HL-60 (cell line): ENCODE measurements around the gene ACADS.

Experiments
- GABPA ChIP-seq: IDR thresholded peaks from 2 replicates; pipeline ENCODE4 v1.6.1; 2012; ENCODE audit warnings: low read depth
- POLR2AphosphoS5 ChIP-seq: IDR thresholded peaks from 2 replicates; pipeline ENCODE4 v1.6.1; 2012; ENCODE audit warnings: low read depth
- TF ChIP-seq, protein P1 (sequence below): IDR thresholded peaks from one replicate; pipeline ENCODE4 v1.5.1; 2011; ENCODE audit warnings: low read length, control low read depth, inconsistent platforms; ENCODE audit not compliant: insufficient read depth

- no peak for TF ChIP-seq GABPA
- TF ChIP-seq, protein P1, sequence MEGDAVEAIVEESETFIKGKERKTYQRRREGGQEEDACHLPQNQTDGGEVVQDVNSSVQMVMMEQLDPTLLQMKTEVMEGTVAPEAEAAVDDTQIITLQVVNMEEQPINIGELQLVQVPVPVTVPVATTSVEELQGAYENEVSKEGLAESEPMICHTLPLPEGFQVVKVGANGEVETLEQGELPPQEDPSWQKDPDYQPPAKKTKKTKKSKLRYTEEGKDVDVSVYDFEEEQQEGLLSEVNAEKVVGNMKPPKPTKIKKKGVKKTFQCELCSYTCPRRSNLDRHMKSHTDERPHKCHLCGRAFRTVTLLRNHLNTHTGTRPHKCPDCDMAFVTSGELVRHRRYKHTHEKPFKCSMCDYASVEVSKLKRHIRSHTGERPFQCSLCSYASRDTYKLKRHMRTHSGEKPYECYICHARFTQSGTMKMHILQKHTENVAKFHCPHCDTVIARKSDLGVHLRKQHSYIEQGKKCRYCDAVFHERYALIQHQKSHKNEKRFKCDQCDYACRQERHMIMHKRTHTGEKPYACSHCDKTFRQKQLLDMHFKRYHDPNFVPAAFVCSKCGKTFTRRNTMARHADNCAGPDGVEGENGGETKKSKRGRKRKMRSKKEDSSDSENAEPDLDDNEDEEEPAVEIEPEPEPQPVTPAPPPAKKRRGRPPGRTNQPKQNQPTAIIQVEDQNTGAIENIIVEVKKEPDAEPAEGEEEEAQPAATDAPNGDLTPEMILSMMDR = no peak
- no peak for TF ChIP-seq POLR2AphosphoS5
Measured at GRCh38 chr12:120712610-120713009, 13.0 kb upstream of the ACADS start.
